Breast epithelium (tissue), 4 donors: ENCODE measurements around the gene SMARCAL1. TPM values are rescaled to one million over a fixed set of nuclear protein-coding genes. Genes with fewer than 3 reads are reported as not detected.

Source experiments
- DNase-seq, 2 donors: peaks; one replicate each; pipeline ENCODE4 v3.0.0-alpha.2; 2019; ENCODE audit warnings: low spot score in 2 of 2
- H3K27ac ChIP-seq, 2 donors: fragments of 200-600 bp; sonication (generic) in 1 of 2; one replicate each; pipeline ENCODE4 v1.5.1; 2016 to 2019; ENCODE audit warnings: mild to moderate bottlenecking in 1 of 2
- H3K27me3 ChIP-seq, 2 donors: fragments of 200-600 bp; sonication (generic) in 1 of 2; one replicate each; pipeline versions ENCODE4 v1.5.1 to v1.6.0; 2017 to 2019; ENCODE audit warnings: control low read depth in 1 of 2, mild to moderate bottlenecking in 1 of 2
- H3K36me3 ChIP-seq: fragments of 200-600 bp; one replicate; pipeline ENCODE4 v1.5.1; 2019
- H3K4me1 ChIP-seq, 2 donors: fragments of 200-600 bp; sonication (generic); one replicate each; pipeline ENCODE4 v1.5.1; 2016 to 2019; ENCODE audit warnings: control low read depth in 1 of 2
- H3K4me3 ChIP-seq, 3 donors: fragments of 200-600 bp; sonication (generic); 1 replicate in 2 of 3; 2 replicates in 1 of 3; pipeline ENCODE4 v1.5.1; 2016 to 2019; ENCODE audit warnings: mild to moderate bottlenecking in 3 of 3, moderate library complexity in 2 of 3
- H3K9me3 ChIP-seq, 2 donors: fragments of 200-600 bp; sonication (generic) in 1 of 2; one replicate each; pipeline ENCODE4 v1.5.1; 2016 to 2019; ENCODE audit warnings: control low read depth in 1 of 2
- POLR2A ChIP-seq: fragments of 450-650 bp; IDR thresholded peaks from one replicate; pipeline ENCODE4 v1.6.1; 2016; ENCODE audit warnings: antibody characterized with exemption, mild to moderate bottlenecking, moderate library complexity
- POLR2AphosphoS5 ChIP-seq, 3 donors: sonication (generic); formaldehyde crosslinking; IDR thresholded peaks; one replicate each; pipeline ENCODE4 v1.6.1; 2017; ENCODE audit warnings: antibody characterized with exemption in 3 of 3
- intact Hi-C: fragments of 100-400 bp; cut with DNase I; formaldehyde crosslinking; loops from one replicate; pipeline ENCODE4 v1.15.1; 2023; ENCODE audit warnings: low total_unique reads
- total RNA-seq, 3 donors: library from RNA; depleted of rRNA; stranded (reverse); fragments of >200 nt; gene quantifications; one replicate each; pipeline ENCODE4 v1.1.0, GENCODE V29; 2016
- TF ChIP-seq, protein P1 (sequence below), 3 donors: fragments of 450-650 bp; IDR thresholded peaks; one replicate each; pipeline ENCODE4 v1.5.1; 2016 to 2017; ENCODE audit warnings: antibody characterized with exemption in 3 of 3, mild to moderate bottlenecking in 3 of 3, moderate library complexity in 3 of 3

Gene SMARCAL1
- total RNA-seq, 3 donors from 2014 or later, result 12.0 to 28.1 (median 20.6) TPM

DNA sequence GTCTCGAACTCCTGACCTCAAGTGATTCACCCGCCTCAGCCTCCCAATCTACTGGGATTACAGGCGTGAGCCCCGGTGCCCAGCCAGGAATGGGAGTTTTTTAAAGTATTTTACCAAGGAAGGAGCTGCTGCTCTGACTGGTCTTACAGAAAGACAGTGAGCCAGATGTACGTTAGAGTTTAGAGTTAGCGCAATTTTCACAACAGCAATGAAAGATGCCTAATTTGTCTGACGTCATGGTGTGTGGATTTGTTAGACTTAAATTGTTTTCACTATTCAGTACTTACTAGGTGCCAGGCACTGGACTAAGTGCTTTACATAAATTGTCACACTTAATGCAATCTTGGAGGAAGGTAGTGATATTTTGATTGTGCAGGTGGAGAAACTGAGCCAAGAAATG, 74.0 kb downstream of the SMARCAL1 start:
- H3K27ac ChIP-seq, result no peak overlapping the region
- no peaks in the 10 kb centered on the region for H3K36me3 ChIP-seq
- intact Hi-C loops, result no loop called here
- H3K4me3 ChIP-seq, result no peak overlapping the region
- H3K27me3 ChIP-seq, result no peaks in the 10 kb centered on the region
- no peaks in the 10 kb centered on the region for H3K4me1 ChIP-seq
- DNase-seq, result no peak
- no peaks in the 10 kb centered on the region for H3K9me3 ChIP-seq
- TF ChIP-seq POLR2AphosphoS5 (IDR thresholded peaks at IDR 0.05) (no peak), POLR2A (no peak)
- TF ChIP-seq, protein P1, sequence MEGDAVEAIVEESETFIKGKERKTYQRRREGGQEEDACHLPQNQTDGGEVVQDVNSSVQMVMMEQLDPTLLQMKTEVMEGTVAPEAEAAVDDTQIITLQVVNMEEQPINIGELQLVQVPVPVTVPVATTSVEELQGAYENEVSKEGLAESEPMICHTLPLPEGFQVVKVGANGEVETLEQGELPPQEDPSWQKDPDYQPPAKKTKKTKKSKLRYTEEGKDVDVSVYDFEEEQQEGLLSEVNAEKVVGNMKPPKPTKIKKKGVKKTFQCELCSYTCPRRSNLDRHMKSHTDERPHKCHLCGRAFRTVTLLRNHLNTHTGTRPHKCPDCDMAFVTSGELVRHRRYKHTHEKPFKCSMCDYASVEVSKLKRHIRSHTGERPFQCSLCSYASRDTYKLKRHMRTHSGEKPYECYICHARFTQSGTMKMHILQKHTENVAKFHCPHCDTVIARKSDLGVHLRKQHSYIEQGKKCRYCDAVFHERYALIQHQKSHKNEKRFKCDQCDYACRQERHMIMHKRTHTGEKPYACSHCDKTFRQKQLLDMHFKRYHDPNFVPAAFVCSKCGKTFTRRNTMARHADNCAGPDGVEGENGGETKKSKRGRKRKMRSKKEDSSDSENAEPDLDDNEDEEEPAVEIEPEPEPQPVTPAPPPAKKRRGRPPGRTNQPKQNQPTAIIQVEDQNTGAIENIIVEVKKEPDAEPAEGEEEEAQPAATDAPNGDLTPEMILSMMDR (IDR thresholded peaks at IDR 0.05), result no peak

DNA sequence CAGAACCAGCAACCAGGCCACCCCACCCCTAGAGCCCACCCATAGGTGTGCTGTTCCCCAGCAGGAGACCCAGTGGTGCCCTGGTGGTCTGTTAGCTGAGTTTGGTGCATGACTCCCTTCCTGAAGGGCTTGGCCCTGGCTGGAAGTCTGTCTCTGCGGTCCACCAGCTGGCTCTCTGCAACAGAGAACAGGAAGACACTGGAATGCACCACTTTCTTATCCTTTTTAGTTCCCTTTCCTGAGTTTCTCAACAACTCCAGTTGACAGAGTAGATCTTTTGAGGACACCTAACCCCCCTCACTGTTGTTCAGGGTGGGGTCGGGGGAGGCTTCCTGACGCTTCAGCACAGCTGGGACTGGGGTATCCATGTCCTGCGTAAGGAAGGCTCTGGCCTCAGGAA, 74.4 kb downstream of the SMARCAL1 start:
- intact Hi-C loops, result no loop called here
- Histone ChIP-seq H3K27me3 (no peaks in the 10 kb centered on the region), H3K4me3 (no peak overlapping the region), H3K4me1 (no peaks in the 10 kb centered on the region), H3K9me3 (no peaks in the 10 kb centered on the region), H3K27ac (no peak overlapping the region), H3K36me3 (no peaks in the 10 kb centered on the region)
- TF ChIP-seq, protein P1 (IDR thresholded peaks at IDR 0.05), result no peak
- TF ChIP-seq POLR2A (no peak), POLR2AphosphoS5 (IDR thresholded peaks at IDR 0.05) (no peak)
- no peak for DNase-seq

DNA sequence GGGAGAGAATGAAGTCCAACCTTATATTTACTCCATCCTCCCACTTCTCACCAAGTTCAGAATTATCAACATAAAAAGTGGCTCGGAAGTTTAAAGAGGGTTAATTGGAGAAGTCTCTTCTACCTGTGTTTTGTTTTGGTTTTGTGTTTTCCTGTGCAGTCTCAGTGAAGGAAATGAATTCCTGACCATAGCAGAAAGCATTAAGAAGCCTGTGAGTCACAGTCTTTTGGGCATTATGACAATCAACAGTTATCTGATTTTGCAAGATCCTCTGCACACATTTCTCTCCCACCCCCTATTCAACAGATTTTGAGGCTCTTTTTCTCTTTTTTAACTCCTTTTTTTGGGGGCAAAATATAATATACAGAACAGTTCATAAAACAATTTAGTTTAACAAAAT, 77.8 kb downstream of the SMARCAL1 start:
- Histone ChIP-seq H3K36me3 (no peaks in the 10 kb centered on the region), H3K27me3 (no peaks in the 10 kb centered on the region), H3K4me1 (no peaks in the 10 kb centered on the region), H3K27ac (peak overlapping the region; percentile 29 to 48), H3K9me3 (no peaks in the 10 kb centered on the region), H3K4me3 (no peak overlapping the region)
- intact Hi-C loops, result no loop called here
- TF ChIP-seq POLR2A, result no peak
- TF ChIP-seq, protein P1 (IDR thresholded peaks at IDR 0.05), result no peak
- no peak for TF ChIP-seq POLR2AphosphoS5 (IDR thresholded peaks at IDR 0.05)
- DNase-seq, result no peak

DNA sequence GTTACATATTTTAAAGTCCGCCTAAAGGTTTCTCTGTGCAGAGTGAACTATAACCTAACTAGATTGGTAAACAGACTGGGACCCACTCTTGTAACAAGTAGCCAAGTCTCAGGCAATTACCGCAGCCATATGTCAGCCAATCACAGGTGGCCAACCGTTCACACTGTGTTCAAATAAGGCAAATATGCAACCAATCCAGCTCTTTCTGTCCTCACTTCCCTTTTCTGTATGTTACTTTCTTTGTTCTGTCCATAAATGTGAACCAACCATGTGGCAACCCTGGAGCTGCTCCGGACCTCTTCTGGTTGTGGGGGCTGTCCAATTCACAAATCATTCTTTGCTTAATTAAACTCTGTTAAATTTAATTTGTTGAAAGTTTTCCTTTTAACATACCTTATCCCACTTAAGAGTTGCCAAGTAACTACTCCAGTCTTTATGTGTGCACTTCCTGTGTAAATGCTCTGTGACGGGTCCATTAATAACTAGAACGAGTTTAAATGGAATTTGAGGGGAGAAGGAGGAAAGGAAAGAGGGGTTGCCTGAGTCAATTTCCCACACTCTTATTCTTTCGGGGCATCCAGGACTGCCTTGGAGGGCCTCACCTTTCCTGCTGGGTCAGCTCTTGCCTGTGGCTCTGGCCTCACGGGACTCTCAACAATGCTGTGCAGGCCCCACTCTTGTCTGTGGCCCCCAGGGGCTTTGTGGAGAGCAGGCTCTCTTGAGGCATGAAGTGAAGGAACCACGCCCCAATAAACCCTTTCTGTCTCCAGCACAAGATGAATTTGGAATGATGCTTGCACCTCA, 79.7 kb downstream of the SMARCAL1 start:
- DNase-seq, result no peak
- H3K36me3 ChIP-seq, result no peaks in the 10 kb centered on the region
- no peaks in the 10 kb centered on the region for H3K4me1 ChIP-seq
- no peaks in the 10 kb centered on the region for H3K27me3 ChIP-seq
- no peak overlapping the region for H3K27ac ChIP-seq
- intact Hi-C loops, result no loop called here
- no peaks in the 10 kb centered on the region for H3K9me3 ChIP-seq
- H3K4me3 ChIP-seq, result no peak overlapping the region
- TF ChIP-seq POLR2A (no peak), POLR2AphosphoS5 (IDR thresholded peaks at IDR 0.05) (no peak)
- TF ChIP-seq, protein P1 (IDR thresholded peaks at IDR 0.05), result no peak

DNA sequence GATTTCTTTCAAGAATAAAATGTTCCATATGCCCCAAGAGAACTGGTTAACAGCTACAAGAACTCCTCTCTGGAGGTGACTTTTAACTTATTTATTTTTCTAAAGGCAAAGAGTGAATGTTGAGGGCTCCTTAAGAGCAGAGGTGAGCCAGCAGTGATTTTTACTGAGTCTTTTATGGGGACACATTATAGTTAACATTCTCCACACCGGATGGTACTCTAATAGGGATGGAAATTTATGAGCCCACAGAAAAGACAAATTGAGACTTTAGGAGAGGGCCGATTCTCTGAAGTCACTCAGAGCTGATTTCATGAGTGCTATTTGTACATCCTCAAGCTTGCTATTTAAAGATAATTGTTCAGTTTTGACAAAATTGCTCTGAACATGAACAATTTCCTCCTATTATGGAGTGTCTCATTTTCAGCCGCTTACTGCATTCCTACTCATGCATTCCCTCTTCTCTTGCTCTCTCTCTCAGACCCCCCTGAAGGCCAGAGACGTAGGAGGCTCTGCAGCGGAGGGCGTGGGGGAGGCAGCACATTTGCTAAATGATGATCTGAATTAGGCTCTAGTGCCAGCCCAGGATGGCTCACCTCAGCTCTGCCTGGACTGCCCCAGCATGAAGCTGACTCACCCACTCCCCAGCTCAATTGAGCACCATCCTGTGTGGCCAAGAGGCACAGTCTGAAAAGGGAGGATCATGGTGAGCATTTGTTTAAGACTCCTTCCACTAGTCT, 80.5 kb downstream of the SMARCAL1 start:
- H3K27ac ChIP-seq, result no peak overlapping the region
- DNase-seq, result no peak
- H3K36me3 ChIP-seq, result no peaks in the 10 kb centered on the region
- no peaks in the 10 kb centered on the region for H3K27me3 ChIP-seq
- TF ChIP-seq POLR2AphosphoS5 (IDR thresholded peaks at IDR 0.05) (no peak), POLR2A (no peak)
- TF ChIP-seq, protein P1 (IDR thresholded peaks at IDR 0.05), result no peak
- no peak overlapping the region for H3K4me3 ChIP-seq
- H3K9me3 ChIP-seq, result no peaks in the 10 kb centered on the region
- no peaks in the 10 kb centered on the region for H3K4me1 ChIP-seq
- intact Hi-C loops, result no loop called here
